CD14-positive monocyte (primary cell): ENCODE data around the gene EME2. TPM values are rescaled to one million over a fixed set of nuclear protein-coding genes. Genes with fewer than 3 reads are reported as not detected.

Source experiments
- DNase-seq, 3 donors: peaks; one replicate each; pipeline ENCODE4 v3.0.0-alpha.2; 2011 to 2022
- H2AFZ ChIP-seq: 2 replicates; pipeline ENCODE4 v1.6.0; 2012; ENCODE audit warnings: mild to moderate bottlenecking, low read depth, low read length, inconsistent platforms; ENCODE audit not compliant: insufficient read depth, poor library complexity, severe bottlenecking
- H3K27ac ChIP-seq, 2 donors: 1 replicate in 1 of 2; 2 replicates in 1 of 2; pipeline ENCODE4 v1.5.1; 2012 to 2013; ENCODE audit warnings: low read length in 2 of 2, control low read depth in 1 of 2, inconsistent platforms in 1 of 2, low read depth in 1 of 2, mild to moderate bottlenecking in 1 of 2
- H3K27me3 ChIP-seq, 2 donors: one replicate each; pipeline versions ENCODE4 v1.6.0 to v1.6.1; 2011 to 2013; ENCODE audit warnings: low read length in 2 of 2; ENCODE audit not compliant: control insufficient read depth in 2 of 2, insufficient read depth in 2 of 2
- H3K36me3 ChIP-seq, 2 donors: replicated peaks in 1 of 2; 1 replicate in 1 of 2; 2 replicates in 1 of 2; pipeline versions ENCODE4 v1.5.1 to v1.6.1; 2012 to 2013; ENCODE audit warnings: low read length in 2 of 2, control low read depth in 1 of 2, inconsistent platforms in 1 of 2, mild to moderate bottlenecking in 1 of 2; ENCODE audit not compliant: insufficient read depth in 2 of 2, control insufficient read depth in 1 of 2
- H3K4me1 ChIP-seq, 2 donors: 1 replicate in 1 of 2; 2 replicates in 1 of 2; pipeline versions ENCODE4 v1.5.1 to v1.6.1; 2012 to 2013; ENCODE audit warnings: low read length in 2 of 2, control low read depth in 1 of 2, inconsistent platforms in 1 of 2, mild to moderate bottlenecking in 1 of 2, moderate library complexity in 1 of 2; ENCODE audit not compliant: insufficient read depth in 2 of 2, control insufficient read depth in 1 of 2
- H3K4me2 ChIP-seq: replicated peaks from 2 replicates; pipeline ENCODE3; 2012; ENCODE audit warnings: low read length, moderate library complexity, mild to moderate bottlenecking; ENCODE audit not compliant: poor library complexity, severe bottlenecking; ENCODE audit errors: extremely low read depth
- H3K4me3 ChIP-seq, 3 experiments: fragments of 200-600 bp in 1 of 3; sonication (generic) in 1 of 3; replicated peaks in 1 of 3; 1 replicate in 2 of 3; 2 replicates in 1 of 3; pipeline ENCODE4 v1.5.1; 2011 to 2013; ENCODE audit warnings: low read length in 3 of 3, mild to moderate bottlenecking in 3 of 3, control low read depth in 2 of 3, low read depth in 2 of 3, inconsistent platforms in 1 of 3, moderate library complexity in 1 of 3
- H3K79me2 ChIP-seq: 2 replicates; pipeline ENCODE4 v1.6.0; 2012; ENCODE audit warnings: mild to moderate bottlenecking, control low read depth, inconsistent platforms, low read length, moderate library complexity; ENCODE audit not compliant: insufficient read depth
- H3K9ac ChIP-seq: 2 replicates; pipeline ENCODE4 v1.6.0; 2017; ENCODE audit warnings: low read length, mild to moderate bottlenecking; ENCODE audit not compliant: insufficient read depth, poor library complexity, severe bottlenecking
- H3K9me3 ChIP-seq, 2 donors: replicated peaks in 1 of 2; 1 replicate in 1 of 2; 2 replicates in 1 of 2; pipeline versions ENCODE4 v1.5.1 to v1.6.1; 2012 to 2013; ENCODE audit warnings: low read length in 2 of 2, control low read depth in 1 of 2; ENCODE audit not compliant: control insufficient read depth in 1 of 2, insufficient read depth in 1 of 2
- H4K20me1 ChIP-seq: 2 replicates; pipeline ENCODE4 v1.6.0; 2012; ENCODE audit warnings: mild to moderate bottlenecking, low read length, control low read depth, moderate library complexity; ENCODE audit not compliant: insufficient read depth
- H3K27ac Mint-ChIP-seq, 7 donors: one replicate each; pipeline ENCODE4 v1.8.0; 2020; ENCODE audit warnings: mild to moderate bottlenecking in 7 of 7, mixed read lengths in 7 of 7, moderate library complexity in 6 of 7, inconsistent platforms in 2 of 7
- H3K27me3 Mint-ChIP-seq, 3 donors: one replicate each; pipeline ENCODE4 v1.8.0; 2021 to 2022; ENCODE audit warnings: low read depth in 3 of 3, mild to moderate bottlenecking in 3 of 3, mixed read lengths in 3 of 3, moderate library complexity in 3 of 3, inconsistent platforms in 1 of 3
- H3K36me3 Mint-ChIP-seq, 2 donors: one replicate each; pipeline ENCODE4 v1.8.0; 2020; ENCODE audit warnings: mixed read lengths in 2 of 2, inconsistent platforms in 1 of 2, mild to moderate bottlenecking in 1 of 2
- H3K4me1 Mint-ChIP-seq: one replicate; pipeline ENCODE4 v1.8.0; 2020; ENCODE audit warnings: mild to moderate bottlenecking, mixed read lengths
- H3K4me3 Mint-ChIP-seq, 2 donors: one replicate each; pipeline ENCODE4 v1.8.0; 2020; ENCODE audit warnings: mild to moderate bottlenecking in 2 of 2, mixed read lengths in 2 of 2, moderate library complexity in 1 of 2
- H3K9me3 Mint-ChIP-seq, 7 donors: one replicate each; pipeline ENCODE4 v1.8.0; 2020 to 2022; ENCODE audit warnings: mixed read lengths in 7 of 7, mild to moderate bottlenecking in 6 of 7, moderate library complexity in 6 of 7, inconsistent platforms in 2 of 7
- CTCF ChIP-seq: fragments of 200-600 bp; IDR thresholded peaks from one replicate; pipeline ENCODE4 v1.8.0; 2022; ENCODE audit warnings: antibody characterized with exemption, mild to moderate bottlenecking
- WGBS: methylation state at CpG from one replicate; pipeline ENCODE4 v1.1.5; 2013; ENCODE audit warnings: missing lambda C conversion rate; ENCODE audit not compliant: insufficient coverage; 5-methylcytosine and 5-hydroxymethylcytosine counted together
- intact Hi-C, 2 donors: fragments of 100-400 bp; cut with micrococcal nuclease; formaldehyde crosslinking; loops; one replicate each; pipeline versions ENCODE4 v1.15.0 to v1.15.1; 2023
- polyA plus RNA-seq, 3 donors: library from polyadenylated mRNA; depleted of rRNA in 1 of 3; unstranded in 2 of 3; stranded (reverse) in 1 of 3; fragments of 300-500 nt in 2 of 3; fragments of >200 nt in 1 of 3; fragmentation: Illumina TruSeq in 2 of 3; gene quantifications; 1 replicate in 2 of 3; 2 replicates in 1 of 3; pipeline ENCODE4 v1.2.3, GENCODE V29; 2012 to 2021

The EME2 gene
- polyA plus RNA-seq, 3 donors, result 0.26 to 36.6 (median 0.48) TPM

GRCh38 chr16:1744338-1744840 lies 28.2 kb upstream of the EME2 start:
- no peak overlapping the region for H3K4me3 ChIP-seq
- H4K20me1 ChIP-seq, result peaks cover 36% of the 10 kb centered on the region
- no peaks in the 10 kb centered on the region for H3K27me3 Mint-ChIP-seq
- no peak overlapping the region for H3K4me3 Mint-ChIP-seq
- H3K9me3 Mint-ChIP-seq, result peaks cover 0 to 2% (median 0%) of the 10 kb centered on the region in 7 donors
- no peak overlapping the region for H3K27ac ChIP-seq
- peaks cover 47 to 64% of the 10 kb centered on the region in 2 donors for H3K36me3 Mint-ChIP-seq
- no peak for DNase-seq
- no peaks in the 10 kb centered on the region for H3K79me2 ChIP-seq
- 96% methylated on average over 17 of the region's 24 CpGs for WGBS
- H3K4me1 ChIP-seq, result no peaks in the 10 kb centered on the region
- intact Hi-C loops, result no loop called here
- TF ChIP-seq CTCF, result no peak
- H3K4me1 Mint-ChIP-seq, result no peaks in the 10 kb centered on the region
- H3K36me3 ChIP-seq, result peaks cover 79 to 89% of the 10 kb centered on the region in 2 donors
- no peak overlapping the region for H2AFZ ChIP-seq
- no peak overlapping the region for H3K9ac ChIP-seq
- H3K4me2 ChIP-seq, result no peak overlapping the region
- H3K9me3 ChIP-seq, result peaks cover 0 to 4% of the 10 kb centered on the region in 2 donors
- peak overlapping the region in 1 of 7 donors; percentile 77 for H3K27ac Mint-ChIP-seq
- H3K27me3 ChIP-seq, result no peaks in the 10 kb centered on the region

GRCh38 chr16:1745181-1745899 lies 27.3 kb upstream of the EME2 start:
- Histone ChIP-seq H3K27ac (no peak overlapping the region), H4K20me1 (peaks cover 39% of the 10 kb centered on the region), H3K4me1 (no peaks in the 10 kb centered on the region), H3K4me3 (no peak overlapping the region), H3K27me3 (no peaks in the 10 kb centered on the region), H3K36me3 (peaks cover 82 to 91% of the 10 kb centered on the region in 2 donors), H3K4me2 (no peak overlapping the region), H3K9me3 (no peaks in the 10 kb centered on the region), H3K9ac (no peak overlapping the region), H3K79me2 (no peaks in the 10 kb centered on the region), H2AFZ (no peak overlapping the region)
- Mint-ChIP-seq H3K9me3 (peaks cover 0 to 2% (median 0%) of the 10 kb centered on the region in 7 donors), H3K4me1 (no peaks in the 10 kb centered on the region), H3K27me3 (no peaks in the 10 kb centered on the region), H3K27ac (peak overlapping the region in 2 of 7 donors; percentile 13 to 20), H3K4me3 (no peak overlapping the region), H3K36me3 (peaks cover 52 to 74% of the 10 kb centered on the region in 2 donors)
- intact Hi-C loops, result no loop called here
- no peak for TF ChIP-seq CTCF
- WGBS, result 97% methylated on average over 24 of the region's 25 CpGs
- DNase-seq, result no peak
